Measurements from ENCODE around the gene DNM2.

DNM2 gene

GRCh38 chr19:10677751-10678150, 40.1 kb upstream of the DNM2 start:
- H3K27ac ChIP-seq: no peak overlapping the region
- DNase-seq: no peak
- peaks cover 73% of the 10 kb centered on the region for H3K36me3 ChIP-seq (replicated peaks)
- H3K27me3 ChIP-seq (replicated peaks): no peaks in the 10 kb centered on the region
- no peak overlapping the region for H3K4me3 ChIP-seq (ENCODE audit: low read depth, low read length)
- in situ Hi-C loops (cut with HindIII; ENCODE audit: low pct_ligation_motif_present, low sequenced_read_pairs): no loop called here
- no peak for TF ChIP-seq CTCF (IDR thresholded peaks at IDR 0.05; ENCODE audit: low read depth, low read length, missing control alignments)

GRCh38 chr19:10678813-10679212, 39.1 kb upstream of the DNM2 start:
- DNase-seq: no peak
- in situ Hi-C loops (cut with HindIII; ENCODE audit: low pct_ligation_motif_present, low sequenced_read_pairs): no loop called here
- no peak for TF ChIP-seq CTCF (IDR thresholded peaks at IDR 0.05; ENCODE audit: low read depth, low read length, missing control alignments)
- H3K27me3 ChIP-seq (replicated peaks): no peaks in the 10 kb centered on the region
- H3K27ac ChIP-seq: no peak overlapping the region
- H3K36me3 ChIP-seq (replicated peaks): peaks cover 73% of the 10 kb centered on the region
- H3K4me3 ChIP-seq (ENCODE audit: low read depth, low read length): no peak overlapping the region

GRCh38 chr19:10679743-10680142, 38.1 kb upstream of the DNM2 start:
- DNase-seq: no peak
- no peak overlapping the region for H3K27ac ChIP-seq
- in situ Hi-C loops (cut with HindIII; ENCODE audit: low pct_ligation_motif_present, low sequenced_read_pairs): no loop called here
- no peak for TF ChIP-seq CTCF (IDR thresholded peaks at IDR 0.05; ENCODE audit: low read depth, low read length, missing control alignments)
- H3K27me3 ChIP-seq (replicated peaks): no peaks in the 10 kb centered on the region
- H3K4me3 ChIP-seq (ENCODE audit: low read depth, low read length): no peak overlapping the region
- H3K36me3 ChIP-seq (replicated peaks): peaks cover 80% of the 10 kb centered on the region

GRCh38 chr19:10680545-10681135, 37.2 kb upstream of the DNM2 start:
- DNase-seq: no peak
- Histone ChIP-seq H3K36me3 (replicated peaks) (peaks cover 86% of the 10 kb centered on the region), H3K27me3 (replicated peaks) (no peaks in the 10 kb centered on the region), H3K27ac (no peak overlapping the region), H3K4me3 (ENCODE audit: low read depth, low read length) (no peak overlapping the region)
- in situ Hi-C loops (cut with HindIII; ENCODE audit: low pct_ligation_motif_present, low sequenced_read_pairs): no loop called here
- no peak for TF ChIP-seq CTCF (IDR thresholded peaks at IDR 0.05; ENCODE audit: low read depth, low read length, missing control alignments)

GRCh38 chr19:10681658-10682057, 36.2 kb upstream of the DNM2 start:
- no peak for DNase-seq
- in situ Hi-C loops (cut with HindIII; ENCODE audit: low pct_ligation_motif_present, low sequenced_read_pairs): no loop called here
- TF ChIP-seq CTCF (IDR thresholded peaks at IDR 0.05; ENCODE audit: low read depth, low read length, missing control alignments): no peak
- H3K36me3 ChIP-seq (replicated peaks): peaks cover 92% of the 10 kb centered on the region
- H3K4me3 ChIP-seq (ENCODE audit: low read depth, low read length): no peak overlapping the region
- no peaks in the 10 kb centered on the region for H3K27me3 ChIP-seq (replicated peaks)
- H3K27ac ChIP-seq: no peak overlapping the region

GRCh38 chr19:10682397-10683063, 35.3 kb upstream of the DNM2 start:
- Histone ChIP-seq H3K27me3 (replicated peaks) (no peaks in the 10 kb centered on the region), H3K36me3 (replicated peaks) (peaks cover 91% of the 10 kb centered on the region), H3K4me3 (ENCODE audit: low read depth, low read length) (no peak overlapping the region), H3K27ac (no peak overlapping the region)
- TF ChIP-seq CTCF (IDR thresholded peaks at IDR 0.05; ENCODE audit: low read depth, low read length, missing control alignments): no peak
- no peak for DNase-seq
- in situ Hi-C loops (cut with HindIII; ENCODE audit: low pct_ligation_motif_present, low sequenced_read_pairs): no loop called here

Measured in brain microvascular endothelial cell (primary cell).